GM23248 (cell line): ENCODE measurements around the gene CDH4. TPM values are rescaled to one million over a fixed set of nuclear protein-coding genes. Genes with fewer than 3 reads are reported as not detected.

Experiments
- DNase-seq: peaks from one replicate; pipeline ENCODE4 v3.0.0-alpha.2; 2015
- H2AFZ ChIP-seq: fragments of 200-600 bp; sonication (generic); 2 replicates; pipeline ENCODE4 v1.6.1; 2016; ENCODE audit warnings: antibody characterized with exemption
- H3F3A ChIP-seq: fragments of 200-600 bp; sonication (generic); 2 replicates; pipeline ENCODE4 v1.6.1; 2016; ENCODE audit warnings: mild to moderate bottlenecking, antibody characterized with exemption, mixed run types; ENCODE audit not compliant: insufficient read depth
- H3K27ac ChIP-seq: fragments of 200-600 bp; sonication (generic); 2 replicates; pipeline ENCODE4 v1.5.1; 2016; ENCODE audit warnings: mild to moderate bottlenecking
- H3K27me3 ChIP-seq: fragments of 200-600 bp; sonication (generic); replicated peaks from 2 replicates; pipeline ENCODE4 v1.6.1; 2016; ENCODE audit warnings: mild to moderate bottlenecking; ENCODE audit not compliant: insufficient read depth
- H3K36me3 ChIP-seq: fragments of 200-600 bp; sonication (generic); 2 replicates; pipeline ENCODE4 v1.6.1; 2016; ENCODE audit warnings: low read depth, mild to moderate bottlenecking
- H3K4me1 ChIP-seq: fragments of 200-600 bp; sonication (generic); 2 replicates; pipeline ENCODE4 v1.6.1; 2016; ENCODE audit warnings: mild to moderate bottlenecking; ENCODE audit not compliant: insufficient read depth
- H3K4me2 ChIP-seq: fragments of 200-600 bp; sonication (generic); one replicate; pipeline ENCODE4 v1.6.1; 2016; ENCODE audit warnings: mild to moderate bottlenecking; ENCODE audit not compliant: unreplicated experiment
- H3K4me3 ChIP-seq: fragments of 200-600 bp; sonication (generic); 2 replicates; pipeline ENCODE4 v1.5.1; 2016; ENCODE audit warnings: mild to moderate bottlenecking
- H3K79me2 ChIP-seq: fragments of 200-600 bp; sonication (generic); 2 replicates; pipeline ENCODE4 v1.6.1; 2016; ENCODE audit warnings: mild to moderate bottlenecking; ENCODE audit not compliant: insufficient read depth
- H3K9ac ChIP-seq: fragments of 200-600 bp; sonication (generic); 2 replicates; pipeline ENCODE4 v1.6.1; 2016; ENCODE audit warnings: mild to moderate bottlenecking
- H3K9me2 ChIP-seq: fragments of 200-600 bp; sonication (generic); 2 replicates; pipeline ENCODE4 v1.6.1; 2016; ENCODE audit warnings: mixed run types, mild to moderate bottlenecking, moderate library complexity; ENCODE audit not compliant: insufficient read depth
- H3K9me3 ChIP-seq: fragments of 200-600 bp; sonication (generic); one replicate; pipeline ENCODE4 v1.6.1; 2017; ENCODE audit warnings: low read depth
- H4K20me1 ChIP-seq: fragments of 200-600 bp; sonication (generic); 2 replicates; pipeline ENCODE4 v1.6.0; 2016; ENCODE audit not compliant: insufficient read depth
- EZH2 ChIP-seq: fragments of 200-600 bp; sonication (generic); IDR thresholded peaks from 2 replicates; pipeline ENCODE4 v1.6.1; 2018; ENCODE audit warnings: antibody characterized with exemption, mild to moderate bottlenecking; ENCODE audit not compliant: insufficient read depth, poor library complexity, severe bottlenecking
- EZH2phosphoT487 ChIP-seq: fragments of 200-600 bp; sonication (generic); IDR thresholded peaks from 2 replicates; pipeline ENCODE4 v1.6.1; 2018; ENCODE audit warnings: antibody characterized with exemption, moderate library complexity, mild to moderate bottlenecking, low read depth; ENCODE audit not compliant: insufficient read depth
- WGBS, 2 experiments: methylation state at CpG; one replicate each; pipeline ENCODE4 v1.1.6; 2015 to 2017; ENCODE audit warnings: low lambda C conversion rate in 2 of 2, low coverage in 1 of 2; ENCODE audit errors: missing lambda C conversion rate in 2 of 2; 5-methylcytosine and 5-hydroxymethylcytosine counted together
- in situ Hi-C: fragments of 300-500 bp; cut with MboI; formaldehyde crosslinking; loops from 2 replicates; pipeline ENCODE4 v1.15.0; 2020
- polyA plus RNA-seq: library from polyadenylated mRNA; unstranded; fragments of >200 nt; fragmentation: Nextera tagmentation; extraction: Ambion mirVana; gene quantifications from 2 replicates; pipeline ENCODE4 v1.2.1, GENCODE V29; 2016
- total RNA-seq: library from RNA; depleted of rRNA; stranded (reverse); fragments of >200 nt; shearing (Covaris generic); gene quantifications from 2 replicates; pipeline ENCODE4 v1.2.3, GENCODE V29; 2014

The CDH4 gene
- total and polyA plus RNA-seq, 2 experiments from 2014 or later = 1.1 to 3.9 TPM

DNA sequence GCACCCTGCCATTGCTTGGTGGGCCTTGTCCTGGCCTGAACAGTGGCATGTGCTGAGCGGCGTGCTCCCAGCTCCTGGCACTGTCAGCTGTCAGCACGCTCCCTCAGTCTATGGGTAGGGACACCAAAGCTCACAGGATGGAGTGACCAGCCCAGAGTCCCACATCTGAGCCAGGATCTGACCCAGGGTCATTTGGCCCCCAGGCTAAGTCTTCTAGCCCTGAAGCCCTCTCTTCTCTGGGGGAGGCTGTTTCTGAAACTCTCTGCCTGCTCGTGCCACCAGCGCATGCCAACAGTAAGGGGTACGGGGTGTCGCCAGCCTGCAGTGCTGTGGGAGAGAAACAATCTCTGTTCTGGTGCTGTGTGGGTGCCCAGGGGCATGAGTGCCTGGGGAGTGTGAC lies 37.1 kb downstream of the CDH4 start:
- in situ Hi-C loops = no loop called here
- Histone ChIP-seq H3K27me3 (no peaks in the 10 kb centered on the region), H3K4me1 (no peaks in the 10 kb centered on the region), H3K4me2 (no peak overlapping the region), H4K20me1 (no peaks in the 10 kb centered on the region), H3K79me2 (no peaks in the 10 kb centered on the region), H3K27ac (no peak overlapping the region), H3K9me2 (no peaks in the 10 kb centered on the region), H3F3A (no peaks in the 10 kb centered on the region), H3K9ac (no peak overlapping the region), H3K36me3 (no peaks in the 10 kb centered on the region), H2AFZ (no peak overlapping the region), H3K4me3 (no peak overlapping the region), H3K9me3 (no peaks in the 10 kb centered on the region)
- WGBS, 2 experiments = 61 to 67% methylated on average over 7 of the region's 7 CpGs
- no peak for DNase-seq
- TF ChIP-seq EZH2phosphoT487 = no peak
- TF ChIP-seq EZH2 = no peak

DNA sequence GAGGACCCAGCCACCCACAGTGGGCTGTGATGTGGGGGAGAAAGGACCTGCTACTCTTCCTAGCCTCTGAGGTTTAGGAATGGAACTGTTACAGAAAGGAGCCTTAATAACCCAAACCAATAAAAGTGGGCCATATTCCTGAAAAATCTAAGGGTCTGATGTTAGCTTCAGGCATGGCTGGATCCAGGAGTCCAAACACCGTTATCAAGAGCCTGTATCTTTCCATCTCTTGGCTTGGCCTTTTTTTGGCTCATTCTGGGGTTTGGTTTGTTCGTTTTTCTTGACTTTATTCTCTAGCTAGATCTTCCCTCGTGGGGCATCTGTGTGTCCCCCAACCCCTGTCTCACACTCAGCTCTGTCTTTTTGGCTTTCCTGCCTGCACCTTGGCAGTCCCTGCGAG lies 38.7 kb downstream of the CDH4 start:
- DNase-seq = no peak
- no peak overlapping the region for H3K27ac ChIP-seq
- no peaks in the 10 kb centered on the region for H3F3A ChIP-seq
- no peaks in the 10 kb centered on the region for H3K9me3 ChIP-seq
- H3K36me3 ChIP-seq = no peaks in the 10 kb centered on the region
- H3K9ac ChIP-seq = no peak overlapping the region
- H3K4me2 ChIP-seq = no peak overlapping the region
- no peaks in the 10 kb centered on the region for H3K4me1 ChIP-seq
- no peaks in the 10 kb centered on the region for H4K20me1 ChIP-seq
- in situ Hi-C loops = no loop called here
- no peak overlapping the region for H2AFZ ChIP-seq
- whole genome bisulfite sequencing, 2 experiments = 34 to 43% methylated on average over 4 of the region's 4 CpGs
- TF ChIP-seq EZH2phosphoT487 = no peak
- TF ChIP-seq EZH2 = no peak
- no peak overlapping the region for H3K4me3 ChIP-seq
- no peaks in the 10 kb centered on the region for H3K79me2 ChIP-seq
- no peaks in the 10 kb centered on the region for H3K27me3 ChIP-seq
- no peaks in the 10 kb centered on the region for H3K9me2 ChIP-seq

DNA sequence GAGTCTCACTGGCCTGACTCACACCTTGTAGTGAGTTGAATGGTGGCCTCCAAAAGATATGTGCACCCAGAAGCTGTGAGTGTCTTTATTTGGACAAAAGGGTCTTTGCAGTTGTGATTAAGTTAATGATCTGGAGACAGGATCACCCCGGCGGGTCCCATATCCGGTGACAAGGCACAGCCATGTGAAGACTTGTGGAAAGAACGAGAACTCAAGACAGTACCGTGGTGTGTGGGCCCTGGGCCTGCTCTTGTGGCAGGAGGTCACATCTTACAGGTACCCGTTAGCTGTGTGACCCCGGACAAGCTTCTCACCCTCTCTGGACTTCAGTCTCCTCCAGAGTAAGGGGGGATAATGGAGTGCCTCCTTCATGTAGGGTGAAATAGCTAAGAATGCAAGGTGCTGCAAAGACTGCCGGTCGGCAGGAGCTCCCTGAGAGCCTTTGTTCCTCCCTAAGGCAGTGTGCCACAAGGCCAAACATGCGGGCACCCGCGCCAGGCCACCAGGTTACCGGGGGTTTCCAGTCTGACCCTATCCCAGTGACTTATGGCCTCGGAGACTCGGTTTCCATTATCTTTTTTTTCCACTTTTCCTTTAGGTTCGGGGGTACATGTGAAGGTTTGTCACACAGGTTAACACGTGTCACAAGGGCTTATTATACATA lies 39.2 kb downstream of the CDH4 start:
- in situ Hi-C loops = no loop called here
- no peaks in the 10 kb centered on the region for H3K4me1 ChIP-seq
- no peaks in the 10 kb centered on the region for H3K36me3 ChIP-seq
- no peak overlapping the region for H2AFZ ChIP-seq
- no peaks in the 10 kb centered on the region for H3K9me2 ChIP-seq
- TF ChIP-seq EZH2 (no peak), EZH2phosphoT487 (no peak)
- WGBS, 2 experiments = 68% methylated on average over 17 of the region's 17 CpGs
- no peak overlapping the region for H3K4me2 ChIP-seq
- no peaks in the 10 kb centered on the region for H4K20me1 ChIP-seq
- H3K27ac ChIP-seq = no peak overlapping the region
- no peaks in the 10 kb centered on the region for H3F3A ChIP-seq
- DNase-seq = no peak
- H3K9ac ChIP-seq = no peak overlapping the region
- H3K27me3 ChIP-seq = no peaks in the 10 kb centered on the region
- no peaks in the 10 kb centered on the region for H3K79me2 ChIP-seq
- no peak overlapping the region for H3K4me3 ChIP-seq
- H3K9me3 ChIP-seq = no peaks in the 10 kb centered on the region

DNA sequence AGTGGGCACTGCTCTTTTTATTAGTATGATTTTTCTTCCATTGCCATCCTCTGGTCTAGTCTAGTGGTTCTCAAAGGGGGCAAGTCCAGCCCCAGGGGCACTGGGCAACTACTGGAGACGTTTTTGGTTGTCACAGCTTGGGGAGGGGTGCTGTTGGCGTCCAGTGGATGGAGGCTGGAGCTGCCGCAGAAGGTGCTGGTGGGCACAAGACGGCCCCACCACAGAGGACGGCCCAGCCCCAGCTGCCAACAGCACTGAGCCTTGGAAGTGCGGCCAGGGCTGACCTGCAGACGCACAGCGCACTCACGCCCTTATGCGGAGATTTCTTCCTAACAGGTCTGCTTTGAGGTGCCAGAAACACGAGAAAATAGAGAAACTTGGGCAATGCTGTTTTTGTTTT lies 40.3 kb downstream of the CDH4 start:
- WGBS, 2 experiments = 71 to 72% methylated on average over 11 of the region's 11 CpGs

More for the DNA sequence above, 40.3 kb downstream of the CDH4 start:
- Histone ChIP-seq H3K27me3 (no peaks in the 10 kb centered on the region), H3K27ac (no peak overlapping the region), H3K9ac (no peak overlapping the region), H3K4me2 (no peak overlapping the region), H4K20me1 (no peaks in the 10 kb centered on the region), H3K9me2 (no peaks in the 10 kb centered on the region), H2AFZ (no peak overlapping the region), H3K9me3 (no peaks in the 10 kb centered on the region), H3K79me2 (no peaks in the 10 kb centered on the region), H3K36me3 (no peaks in the 10 kb centered on the region), H3F3A (no peaks in the 10 kb centered on the region), H3K4me3 (no peak overlapping the region), H3K4me1 (no peaks in the 10 kb centered on the region)
- no peak for DNase-seq
- no peak for TF ChIP-seq EZH2phosphoT487
- no peak for TF ChIP-seq EZH2
- in situ Hi-C loops = no loop called here
